ENCODE results near the gene BOLA2B.
"Not testable (repeated sequence)": the region's sequence is repeated elsewhere in the genome, so short reads cannot be mapped to it uniquely, and the experiment has no call there.

Gene BOLA2B

GRCh38 chr16:30193615-30194014 lies at the start of gene BOLA2B, which contains the start of gene SLX1A:
Gene BOLA2B (minus strand): TSS chr16:30193666. CDS start chr16:30193595, 71 bp downstream.
Gene SLX1A (plus strand): TSS chr16:30193875. CDS start chr16:30194085, 210 bp downstream.
- not testable (repeated sequence) for H3K79me2 ChIP-seq (ENCODE audit: control insufficient read depth, insufficient read depth, low read length, unreplicated experiment); H3K27ac ChIP-seq (ENCODE audit: low read depth, low read length); H2AFZ ChIP-seq (ENCODE audit: low read length, unreplicated experiment); H3K36me3 ChIP-seq (ENCODE audit: insufficient read depth, low read length); H3K4me1 ChIP-seq (ENCODE audit: control insufficient read depth, insufficient read depth, low read length, unreplicated experiment); H3K27me3 ChIP-seq (ENCODE audit: insufficient read depth, low read length)
- H3K4me3 ChIP-seq (ENCODE audit: low read depth, low read length) = peak within 1 kb of the TSS; percentile 68

DNA sequence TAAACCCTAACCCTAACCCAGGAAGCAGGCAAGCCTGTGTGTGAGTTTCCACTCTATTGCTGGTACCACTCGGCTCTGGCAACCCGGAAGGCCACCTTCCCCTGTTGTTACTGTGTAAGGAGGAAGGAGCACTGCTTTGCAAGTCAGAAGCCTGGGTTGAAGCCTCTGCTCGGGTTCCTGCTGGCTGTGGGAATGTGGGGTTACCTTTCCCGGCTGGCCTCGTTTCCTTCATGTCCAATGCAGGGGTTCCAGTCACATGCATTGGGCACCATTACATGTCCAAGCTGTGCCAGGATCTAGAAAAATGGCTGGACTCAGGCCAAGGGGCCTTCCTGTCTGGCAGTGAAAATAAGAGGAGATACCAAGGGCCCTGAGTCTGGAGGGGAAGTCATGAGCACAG lies 23.6 kb upstream of the BOLA2B start:
- H3K4me3 ChIP-seq (ENCODE audit: low read depth, low read length); H2AFZ ChIP-seq (ENCODE audit: low read length, unreplicated experiment); H3K79me2 ChIP-seq (ENCODE audit: control insufficient read depth, insufficient read depth, low read length, unreplicated experiment); H3K36me3 ChIP-seq (ENCODE audit: insufficient read depth, low read length); H3K4me1 ChIP-seq (ENCODE audit: control insufficient read depth, insufficient read depth, low read length, unreplicated experiment); H3K27ac ChIP-seq (ENCODE audit: low read depth, low read length); H3K27me3 ChIP-seq (ENCODE audit: insufficient read depth, low read length): not testable (repeated sequence)

GRCh38 chr16:30211414-30211813 lies 17.9 kb upstream of the BOLA2B start:
- not testable (repeated sequence) for H3K27ac ChIP-seq (ENCODE audit: low read depth, low read length); H3K4me1 ChIP-seq (ENCODE audit: control insufficient read depth, insufficient read depth, low read length, unreplicated experiment); H3K27me3 ChIP-seq (ENCODE audit: insufficient read depth, low read length); H3K36me3 ChIP-seq (ENCODE audit: insufficient read depth, low read length); H2AFZ ChIP-seq (ENCODE audit: low read length, unreplicated experiment); H3K4me3 ChIP-seq (ENCODE audit: low read depth, low read length); H3K79me2 ChIP-seq (ENCODE audit: control insufficient read depth, insufficient read depth, low read length, unreplicated experiment)

GRCh38 chr16:30209032-30209431 lies 15.6 kb upstream of the BOLA2B start:
- not testable (repeated sequence) for H3K4me3 ChIP-seq (ENCODE audit: low read depth, low read length); H3K79me2 ChIP-seq (ENCODE audit: control insufficient read depth, insufficient read depth, low read length, unreplicated experiment); H3K4me1 ChIP-seq (ENCODE audit: control insufficient read depth, insufficient read depth, low read length, unreplicated experiment); H3K27ac ChIP-seq (ENCODE audit: low read depth, low read length); H3K27me3 ChIP-seq (ENCODE audit: insufficient read depth, low read length); H2AFZ ChIP-seq (ENCODE audit: low read length, unreplicated experiment); H3K36me3 ChIP-seq (ENCODE audit: insufficient read depth, low read length)

GRCh38 chr16:30207063-30207704 lies 13.7 kb upstream of the BOLA2B start:
- not testable (repeated sequence) for H3K27ac ChIP-seq (ENCODE audit: low read depth, low read length); H3K36me3 ChIP-seq (ENCODE audit: insufficient read depth, low read length); H3K27me3 ChIP-seq (ENCODE audit: insufficient read depth, low read length); H3K79me2 ChIP-seq (ENCODE audit: control insufficient read depth, insufficient read depth, low read length, unreplicated experiment); H3K4me1 ChIP-seq (ENCODE audit: control insufficient read depth, insufficient read depth, low read length, unreplicated experiment); H2AFZ ChIP-seq (ENCODE audit: low read length, unreplicated experiment); H3K4me3 ChIP-seq (ENCODE audit: low read depth, low read length)

DNA sequence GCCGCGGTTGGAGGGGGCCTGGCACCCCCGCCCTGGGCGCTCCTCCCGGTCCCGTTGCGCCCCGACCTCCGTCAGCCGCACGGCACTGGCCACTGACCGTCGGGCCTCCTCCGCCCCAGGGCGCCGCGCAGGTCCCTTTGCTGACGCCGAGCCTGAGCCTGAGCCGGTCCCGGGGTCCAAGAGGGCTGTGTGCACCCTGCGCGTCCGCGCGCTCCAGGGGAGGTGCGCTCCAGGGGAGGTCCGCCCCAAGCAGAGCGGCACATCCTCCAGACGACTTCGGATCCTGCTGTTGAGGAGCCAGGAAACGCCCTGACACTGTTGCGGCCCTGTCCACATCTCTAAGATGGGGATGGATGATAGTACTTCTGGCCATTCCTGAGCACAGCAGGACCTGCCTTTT lies 12.8 kb upstream of the BOLA2B start:
- H3K4me3 ChIP-seq (ENCODE audit: low read depth, low read length) = peak overlapping the region; percentile 69; the same call in 1 of the 2 replicates
- H3K79me2 ChIP-seq (ENCODE audit: control insufficient read depth, insufficient read depth, low read length, unreplicated experiment); H3K27ac ChIP-seq (ENCODE audit: low read depth, low read length); H3K36me3 ChIP-seq (ENCODE audit: insufficient read depth, low read length); H3K27me3 ChIP-seq (ENCODE audit: insufficient read depth, low read length); H2AFZ ChIP-seq (ENCODE audit: low read length, unreplicated experiment); H3K4me1 ChIP-seq (ENCODE audit: control insufficient read depth, insufficient read depth, low read length, unreplicated experiment): not testable (repeated sequence)

DNA sequence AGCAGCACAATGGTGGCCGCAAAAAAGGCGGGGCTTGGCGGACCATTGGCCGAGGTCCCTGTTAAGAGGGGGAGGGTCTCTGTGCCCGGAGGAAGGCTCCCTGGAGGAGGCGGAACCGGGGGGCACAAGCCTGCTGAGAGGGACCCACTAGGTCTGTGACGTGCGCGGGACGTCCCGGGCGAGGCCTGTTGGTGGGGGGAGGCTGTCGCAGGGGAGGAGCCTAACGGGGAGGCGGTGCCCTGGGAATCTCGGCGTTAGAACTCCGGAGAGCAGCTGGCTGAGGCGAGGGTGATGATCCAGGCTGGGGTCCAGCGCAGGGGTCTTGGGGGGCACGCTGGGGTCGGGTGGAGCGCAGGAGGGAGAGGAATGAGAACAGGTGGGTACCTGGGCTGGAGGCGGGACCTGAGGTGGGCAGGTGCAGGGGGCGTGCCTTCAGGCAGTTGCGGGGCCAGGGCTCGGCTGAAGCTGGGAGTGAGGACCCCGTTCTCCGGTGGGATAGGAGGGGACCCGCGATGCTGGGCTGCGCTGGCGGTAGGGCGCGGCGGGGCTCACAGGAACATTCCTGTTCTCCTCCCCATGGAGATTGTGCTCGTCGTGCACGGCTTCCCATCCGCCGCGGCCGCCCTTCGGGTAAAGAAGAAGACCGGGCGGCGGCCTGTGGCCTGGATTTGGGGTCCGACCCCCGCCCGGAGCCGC lies 12.2 kb upstream of the BOLA2B start:
- H3K4me1 ChIP-seq (ENCODE audit: control insufficient read depth, insufficient read depth, low read length, unreplicated experiment); H2AFZ ChIP-seq (ENCODE audit: low read length, unreplicated experiment); H3K27ac ChIP-seq (ENCODE audit: low read depth, low read length); H3K36me3 ChIP-seq (ENCODE audit: insufficient read depth, low read length); H3K79me2 ChIP-seq (ENCODE audit: control insufficient read depth, insufficient read depth, low read length, unreplicated experiment); H3K27me3 ChIP-seq (ENCODE audit: insufficient read depth, low read length): not testable (repeated sequence)
- peak overlapping the region; percentile 69; the same call in 1 of the 2 replicates for H3K4me3 ChIP-seq (ENCODE audit: low read depth, low read length)

GRCh38 chr16:30199608-30200343 lies 6.3 kb upstream of the BOLA2B start:
- H3K4me3 ChIP-seq (ENCODE audit: low read depth, low read length); H3K27ac ChIP-seq (ENCODE audit: low read depth, low read length); H3K36me3 ChIP-seq (ENCODE audit: insufficient read depth, low read length); H3K4me1 ChIP-seq (ENCODE audit: control insufficient read depth, insufficient read depth, low read length, unreplicated experiment); H2AFZ ChIP-seq (ENCODE audit: low read length, unreplicated experiment); H3K79me2 ChIP-seq (ENCODE audit: control insufficient read depth, insufficient read depth, low read length, unreplicated experiment); H3K27me3 ChIP-seq (ENCODE audit: insufficient read depth, low read length): not testable (repeated sequence)

GRCh38 chr16:30199049-30199448 lies 5.6 kb upstream of the BOLA2B start, which contains the start of gene SULT1A3:
Gene SULT1A3 (plus strand): TSS chr16:30199255. CDS start chr16:30200729, 1,474 bp downstream.
- not testable (repeated sequence) for H3K36me3 ChIP-seq (ENCODE audit: insufficient read depth, low read length); H3K4me1 ChIP-seq (ENCODE audit: control insufficient read depth, insufficient read depth, low read length, unreplicated experiment); H2AFZ ChIP-seq (ENCODE audit: low read length, unreplicated experiment); H3K4me3 ChIP-seq (ENCODE audit: low read depth, low read length); H3K27me3 ChIP-seq (ENCODE audit: insufficient read depth, low read length); H3K79me2 ChIP-seq (ENCODE audit: control insufficient read depth, insufficient read depth, low read length, unreplicated experiment); H3K27ac ChIP-seq (ENCODE audit: low read depth, low read length)

DNA sequence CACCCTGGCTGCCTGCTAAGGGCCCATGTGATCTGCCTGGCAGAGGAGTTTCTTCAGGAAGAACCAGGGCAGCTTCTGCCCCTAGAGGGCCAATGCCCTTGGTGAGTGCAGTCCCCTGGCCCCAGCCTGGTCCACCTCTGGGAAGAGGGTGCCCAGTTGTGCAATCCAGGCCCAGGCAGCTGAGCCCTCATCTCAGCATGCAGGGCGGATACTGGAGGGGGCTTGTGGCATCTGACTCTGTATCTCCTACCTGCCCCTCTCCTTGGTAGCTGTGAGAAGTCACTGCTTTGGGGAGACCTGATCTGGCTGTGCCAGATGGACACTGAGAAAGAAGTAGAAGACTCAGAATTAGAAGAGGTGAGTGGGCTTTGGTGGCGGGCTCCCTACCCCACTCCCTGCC lies 3.5 kb upstream of the BOLA2B start:
- not testable (repeated sequence) for H3K79me2 ChIP-seq (ENCODE audit: control insufficient read depth, insufficient read depth, low read length, unreplicated experiment); H3K27me3 ChIP-seq (ENCODE audit: insufficient read depth, low read length); H3K36me3 ChIP-seq (ENCODE audit: insufficient read depth, low read length); H3K27ac ChIP-seq (ENCODE audit: low read depth, low read length); H2AFZ ChIP-seq (ENCODE audit: low read length, unreplicated experiment); H3K4me1 ChIP-seq (ENCODE audit: control insufficient read depth, insufficient read depth, low read length, unreplicated experiment); H3K4me3 ChIP-seq (ENCODE audit: low read depth, low read length)

All from ACC112 (cell line).